Measurements from ENCODE around the gene MACROD2.
"Not testable (repeated sequence)": the region's sequence is repeated elsewhere in the genome, so short reads cannot be mapped to it uniquely, and the experiment has no call there.

MACROD2 gene

GRCh38 chr20:15362849-15363248 lies 1367.5 kb downstream of the MACROD2 start:
- no peak overlapping the region for H3K27ac ChIP-seq (ENCODE audit: insufficient read depth, low read depth, low read length, poor library complexity, severe bottlenecking)
- H3K9me3 ChIP-seq (ENCODE audit: control insufficient read depth, low read length): no peaks in the 10 kb centered on the region
- H3K36me3 ChIP-seq (ENCODE audit: control insufficient read depth, insufficient read depth, low read length): no peaks in the 10 kb centered on the region
- H3K4me3 ChIP-seq (ENCODE audit: insufficient read depth, low read depth, low read length): no peak overlapping the region
- no peaks in the 10 kb centered on the region for H3K4me1 ChIP-seq (ENCODE audit: control insufficient read depth, insufficient read depth, low read length)
- WGBS, 2 experiments: 42 to 44% methylated on average over 1 of the region's 1 CpG
- H3K27me3 ChIP-seq (ENCODE audit: control insufficient read depth, insufficient read depth, low read length, poor library complexity, severe bottlenecking): no peaks in the 10 kb centered on the region

GRCh38 chr20:15364781-15365180 lies 1369.5 kb downstream of the MACROD2 start:
- Histone ChIP-seq H3K9me3 (ENCODE audit: control insufficient read depth, low read length) (no peaks in the 10 kb centered on the region), H3K36me3 (ENCODE audit: control insufficient read depth, insufficient read depth, low read length) (no peaks in the 10 kb centered on the region), H3K4me1 (ENCODE audit: control insufficient read depth, insufficient read depth, low read length) (no peaks in the 10 kb centered on the region), H3K27ac (ENCODE audit: insufficient read depth, low read depth, low read length, poor library complexity, severe bottlenecking) (no peak overlapping the region), H3K27me3 (ENCODE audit: control insufficient read depth, insufficient read depth, low read length, poor library complexity, severe bottlenecking) (no peaks in the 10 kb centered on the region), H3K4me3 (ENCODE audit: insufficient read depth, low read depth, low read length) (no peak overlapping the region)
- 93 to 97% methylated on average over 2 of the region's 2 CpGs for WGBS, 2 experiments

GRCh38 chr20:15370370-15370769 lies 1375.1 kb downstream of the MACROD2 start:
- Histone ChIP-seq H3K27ac (ENCODE audit: insufficient read depth, low read depth, low read length, poor library complexity, severe bottlenecking) (no peak overlapping the region), H3K9me3 (ENCODE audit: control insufficient read depth, low read length) (no peaks in the 10 kb centered on the region), H3K4me3 (ENCODE audit: insufficient read depth, low read depth, low read length) (no peak overlapping the region), H3K4me1 (ENCODE audit: control insufficient read depth, insufficient read depth, low read length) (no peaks in the 10 kb centered on the region), H3K36me3 (ENCODE audit: control insufficient read depth, insufficient read depth, low read length) (no peaks in the 10 kb centered on the region), H3K27me3 (ENCODE audit: control insufficient read depth, insufficient read depth, low read length, poor library complexity, severe bottlenecking) (no peaks in the 10 kb centered on the region)
- no CpG with 5 or more reads among the region's 1 CpG for WGBS, 2 experiments

- Histone ChIP-seq H3K4me3 (ENCODE audit: insufficient read depth, low read depth, low read length) (no peak overlapping the region), H3K4me1 (ENCODE audit: control insufficient read depth, insufficient read depth, low read length) (no peaks in the 10 kb centered on the region), H3K36me3 (ENCODE audit: control insufficient read depth, insufficient read depth, low read length) (no peaks in the 10 kb centered on the region), H3K27ac (ENCODE audit: insufficient read depth, low read depth, low read length, poor library complexity, severe bottlenecking) (no peak overlapping the region), H3K9me3 (ENCODE audit: control insufficient read depth, low read length) (no peaks in the 10 kb centered on the region), H3K27me3 (ENCODE audit: control insufficient read depth, insufficient read depth, low read length, poor library complexity, severe bottlenecking) (no peaks in the 10 kb centered on the region)
- 95% methylated on average over 4 of the region's 4 CpGs for WGBS, 2 experiments
Measured at GRCh38 chr20:15374682-15375081, 1379.4 kb downstream of the MACROD2 start.

- Histone ChIP-seq H3K27me3 (ENCODE audit: control insufficient read depth, insufficient read depth, low read length, poor library complexity, severe bottlenecking) (no peaks in the 10 kb centered on the region), H3K36me3 (ENCODE audit: control insufficient read depth, insufficient read depth, low read length) (no peaks in the 10 kb centered on the region), H3K4me1 (ENCODE audit: control insufficient read depth, insufficient read depth, low read length) (no peaks in the 10 kb centered on the region), H3K27ac (ENCODE audit: insufficient read depth, low read depth, low read length, poor library complexity, severe bottlenecking) (no peak overlapping the region), H3K4me3 (ENCODE audit: insufficient read depth, low read depth, low read length) (no peak overlapping the region), H3K9me3 (ENCODE audit: control insufficient read depth, low read length) (no peaks in the 10 kb centered on the region)
- WGBS, 2 experiments: 87 to 89% methylated on average over 3 of the region's 3 CpGs
Measured at GRCh38 chr20:15375836-15376235, 1380.5 kb downstream of the MACROD2 start.

- H3K27ac ChIP-seq (ENCODE audit: insufficient read depth, low read depth, low read length, poor library complexity, severe bottlenecking); H3K36me3 ChIP-seq (ENCODE audit: control insufficient read depth, insufficient read depth, low read length); H3K4me1 ChIP-seq (ENCODE audit: control insufficient read depth, insufficient read depth, low read length); H3K27me3 ChIP-seq (ENCODE audit: control insufficient read depth, insufficient read depth, low read length, poor library complexity, severe bottlenecking); H3K9me3 ChIP-seq (ENCODE audit: control insufficient read depth, low read length); H3K4me3 ChIP-seq (ENCODE audit: insufficient read depth, low read depth, low read length): not testable (repeated sequence)
- WGBS, 2 experiments: 91 to 92% methylated on average over 3 to 5 of the region's 5 CpGs
Measured at GRCh38 chr20:15377603-15378002, 1382.3 kb downstream of the MACROD2 start.

GRCh38 chr20:15378151-15378550 lies 1382.8 kb downstream of the MACROD2 start:
- Histone ChIP-seq H3K4me1 (ENCODE audit: control insufficient read depth, insufficient read depth, low read length) (no peaks in the 10 kb centered on the region), H3K36me3 (ENCODE audit: control insufficient read depth, insufficient read depth, low read length) (no peaks in the 10 kb centered on the region), H3K9me3 (ENCODE audit: control insufficient read depth, low read length) (no peaks in the 10 kb centered on the region), H3K4me3 (ENCODE audit: insufficient read depth, low read depth, low read length) (no peak overlapping the region), H3K27ac (ENCODE audit: insufficient read depth, low read depth, low read length, poor library complexity, severe bottlenecking) (no peak overlapping the region), H3K27me3 (ENCODE audit: control insufficient read depth, insufficient read depth, low read length, poor library complexity, severe bottlenecking) (no peaks in the 10 kb centered on the region)
- 67 to 100% methylated on average over 1 of the region's 2 CpGs for WGBS, 2 experiments

- Histone ChIP-seq H3K27me3 (ENCODE audit: control insufficient read depth, insufficient read depth, low read length, poor library complexity, severe bottlenecking) (no peaks in the 10 kb centered on the region), H3K36me3 (ENCODE audit: control insufficient read depth, insufficient read depth, low read length) (no peaks in the 10 kb centered on the region), H3K4me1 (ENCODE audit: control insufficient read depth, insufficient read depth, low read length) (no peaks in the 10 kb centered on the region), H3K4me3 (ENCODE audit: insufficient read depth, low read depth, low read length) (no peak overlapping the region), H3K27ac (ENCODE audit: insufficient read depth, low read depth, low read length, poor library complexity, severe bottlenecking) (no peak overlapping the region), H3K9me3 (ENCODE audit: control insufficient read depth, low read length) (no peaks in the 10 kb centered on the region)
- 92 to 96% methylated on average over 1 of the region's 1 CpG for WGBS, 2 experiments
Measured at GRCh38 chr20:15379681-15380296, 1384.5 kb downstream of the MACROD2 start.

GRCh38 chr20:15380770-15381169 lies 1385.5 kb downstream of the MACROD2 start:
- Histone ChIP-seq H3K36me3 (ENCODE audit: control insufficient read depth, insufficient read depth, low read length) (no peaks in the 10 kb centered on the region), H3K27ac (ENCODE audit: insufficient read depth, low read depth, low read length, poor library complexity, severe bottlenecking) (no peak overlapping the region), H3K4me1 (ENCODE audit: control insufficient read depth, insufficient read depth, low read length) (no peaks in the 10 kb centered on the region), H3K4me3 (ENCODE audit: insufficient read depth, low read depth, low read length) (no peak overlapping the region), H3K27me3 (ENCODE audit: control insufficient read depth, insufficient read depth, low read length, poor library complexity, severe bottlenecking) (no peaks in the 10 kb centered on the region), H3K9me3 (ENCODE audit: control insufficient read depth, low read length) (no peaks in the 10 kb centered on the region)
- 100% methylated on average over 1 of the region's 1 CpG; no CpG with 5 or more reads in 1 of the 2 experiments for WGBS, 2 experiments

GRCh38 chr20:15387228-15387627 lies 1391.9 kb downstream of the MACROD2 start:
- no peak overlapping the region for H3K4me3 ChIP-seq (ENCODE audit: insufficient read depth, low read depth, low read length)
- H3K4me1 ChIP-seq (ENCODE audit: control insufficient read depth, insufficient read depth, low read length): no peaks in the 10 kb centered on the region
- H3K27me3 ChIP-seq (ENCODE audit: control insufficient read depth, insufficient read depth, low read length, poor library complexity, severe bottlenecking): no peaks in the 10 kb centered on the region
- H3K27ac ChIP-seq (ENCODE audit: insufficient read depth, low read depth, low read length, poor library complexity, severe bottlenecking): no peak overlapping the region
- no peaks in the 10 kb centered on the region for H3K36me3 ChIP-seq (ENCODE audit: control insufficient read depth, insufficient read depth, low read length)
- no peaks in the 10 kb centered on the region for H3K9me3 ChIP-seq (ENCODE audit: control insufficient read depth, low read length)

GRCh38 chr20:15395457-15395856 lies 1400.1 kb downstream of the MACROD2 start:
- no peaks in the 10 kb centered on the region for H3K9me3 ChIP-seq (ENCODE audit: control insufficient read depth, low read length)
- 92 to 94% methylated on average over 3 of the region's 3 CpGs for WGBS, 2 experiments
- no peaks in the 10 kb centered on the region for H3K27me3 ChIP-seq (ENCODE audit: control insufficient read depth, insufficient read depth, low read length, poor library complexity, severe bottlenecking)
- H3K27ac ChIP-seq (ENCODE audit: insufficient read depth, low read depth, low read length, poor library complexity, severe bottlenecking): no peak overlapping the region
- H3K4me1 ChIP-seq (ENCODE audit: control insufficient read depth, insufficient read depth, low read length): no peaks in the 10 kb centered on the region
- H3K36me3 ChIP-seq (ENCODE audit: control insufficient read depth, insufficient read depth, low read length): no peaks in the 10 kb centered on the region
- H3K4me3 ChIP-seq (ENCODE audit: insufficient read depth, low read depth, low read length): no peak overlapping the region
